OCI-LY1 (cell line): ENCODE results near the gene DHRS7.

ENCODE experiments used
- CTCF ChIP-seq: fragments of 200-600 bp; sonication (generic), shearing (Covaris generic); IDR thresholded peaks from 2 replicates; pipeline ENCODE4 v1.5.1; 2017; ENCODE audit warnings: mild to moderate bottlenecking, antibody characterized with exemption, low read length, moderate library complexity, mixed read lengths
- EZH2 ChIP-seq: fragments of 200-600 bp; sonication (generic), shearing (Covaris generic); IDR thresholded peaks from 2 replicates; pipeline ENCODE4 v1.8.0; 2017; ENCODE audit warnings: borderline replicate concordance, mixed run types, mild to moderate bottlenecking, antibody characterized with exemption, low read length, moderate library complexity, mixed read lengths

- TF ChIP-seq EZH2 (no peak), CTCF (no peak)
These were observed 47.5 kb upstream of the DHRS7 start for GRCh38 chr14:60212503-60213371.
